GM10266 (cell line): ENCODE measurements around the gene C11orf52.

Source experiments
- DNase-seq: peaks from one replicate; pipeline ENCODE4 v3.0.0; 2012; ENCODE audit errors: extremely low spot score
- TF ChIP-seq, protein P1 (sequence below): IDR thresholded peaks from 2 replicates; pipeline ENCODE4 v1.5.1; 2012; ENCODE audit warnings: mild to moderate bottlenecking, low read depth; ENCODE audit not compliant: control insufficient read depth, insufficient read depth; ENCODE audit errors: missing control alignments

C11orf52 gene

DNA sequence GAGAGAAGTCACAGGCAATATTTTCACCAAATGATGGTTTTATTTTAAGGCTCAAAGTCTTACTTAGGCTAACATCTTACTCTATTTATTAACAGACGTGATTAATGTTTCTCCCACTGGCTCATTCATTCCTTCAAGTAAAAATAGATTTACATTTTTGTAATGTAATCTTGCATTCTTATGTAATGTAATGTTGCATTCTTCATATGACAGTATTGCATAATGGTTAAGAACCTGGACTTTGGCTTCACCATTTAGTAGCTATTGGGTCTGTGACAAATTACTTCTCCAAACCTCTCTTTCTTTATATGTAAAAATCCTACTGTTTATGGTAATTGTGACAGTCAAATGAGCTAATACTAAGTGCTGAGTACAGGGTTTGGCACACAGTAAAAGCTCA is 15.2 kb downstream of the C11orf52 start:
- no peak for DNase-seq
- TF ChIP-seq, protein P1, sequence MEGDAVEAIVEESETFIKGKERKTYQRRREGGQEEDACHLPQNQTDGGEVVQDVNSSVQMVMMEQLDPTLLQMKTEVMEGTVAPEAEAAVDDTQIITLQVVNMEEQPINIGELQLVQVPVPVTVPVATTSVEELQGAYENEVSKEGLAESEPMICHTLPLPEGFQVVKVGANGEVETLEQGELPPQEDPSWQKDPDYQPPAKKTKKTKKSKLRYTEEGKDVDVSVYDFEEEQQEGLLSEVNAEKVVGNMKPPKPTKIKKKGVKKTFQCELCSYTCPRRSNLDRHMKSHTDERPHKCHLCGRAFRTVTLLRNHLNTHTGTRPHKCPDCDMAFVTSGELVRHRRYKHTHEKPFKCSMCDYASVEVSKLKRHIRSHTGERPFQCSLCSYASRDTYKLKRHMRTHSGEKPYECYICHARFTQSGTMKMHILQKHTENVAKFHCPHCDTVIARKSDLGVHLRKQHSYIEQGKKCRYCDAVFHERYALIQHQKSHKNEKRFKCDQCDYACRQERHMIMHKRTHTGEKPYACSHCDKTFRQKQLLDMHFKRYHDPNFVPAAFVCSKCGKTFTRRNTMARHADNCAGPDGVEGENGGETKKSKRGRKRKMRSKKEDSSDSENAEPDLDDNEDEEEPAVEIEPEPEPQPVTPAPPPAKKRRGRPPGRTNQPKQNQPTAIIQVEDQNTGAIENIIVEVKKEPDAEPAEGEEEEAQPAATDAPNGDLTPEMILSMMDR: no peak

DNA sequence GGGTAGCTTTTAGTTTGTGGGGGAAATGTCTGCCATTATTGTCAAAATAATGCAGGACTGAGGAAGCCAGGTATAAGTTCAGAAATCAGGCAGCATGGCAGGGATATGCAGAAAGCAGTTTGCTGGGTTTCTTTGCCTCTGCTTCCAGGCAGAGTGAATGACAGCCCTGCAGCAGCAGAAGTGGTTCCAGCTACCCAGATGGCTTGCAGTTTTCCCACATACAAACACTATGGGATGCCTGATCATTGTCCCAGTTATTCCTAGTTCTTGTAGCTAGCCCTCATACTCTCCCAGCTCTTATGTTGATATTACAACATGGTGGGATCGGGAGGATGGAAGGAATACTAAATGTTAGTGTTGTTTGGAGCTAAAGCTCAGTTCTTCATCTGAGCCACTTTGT is 15.6 kb downstream of the C11orf52 start:
- DNase-seq: no peak
- TF ChIP-seq, protein P1: no peak

DNA sequence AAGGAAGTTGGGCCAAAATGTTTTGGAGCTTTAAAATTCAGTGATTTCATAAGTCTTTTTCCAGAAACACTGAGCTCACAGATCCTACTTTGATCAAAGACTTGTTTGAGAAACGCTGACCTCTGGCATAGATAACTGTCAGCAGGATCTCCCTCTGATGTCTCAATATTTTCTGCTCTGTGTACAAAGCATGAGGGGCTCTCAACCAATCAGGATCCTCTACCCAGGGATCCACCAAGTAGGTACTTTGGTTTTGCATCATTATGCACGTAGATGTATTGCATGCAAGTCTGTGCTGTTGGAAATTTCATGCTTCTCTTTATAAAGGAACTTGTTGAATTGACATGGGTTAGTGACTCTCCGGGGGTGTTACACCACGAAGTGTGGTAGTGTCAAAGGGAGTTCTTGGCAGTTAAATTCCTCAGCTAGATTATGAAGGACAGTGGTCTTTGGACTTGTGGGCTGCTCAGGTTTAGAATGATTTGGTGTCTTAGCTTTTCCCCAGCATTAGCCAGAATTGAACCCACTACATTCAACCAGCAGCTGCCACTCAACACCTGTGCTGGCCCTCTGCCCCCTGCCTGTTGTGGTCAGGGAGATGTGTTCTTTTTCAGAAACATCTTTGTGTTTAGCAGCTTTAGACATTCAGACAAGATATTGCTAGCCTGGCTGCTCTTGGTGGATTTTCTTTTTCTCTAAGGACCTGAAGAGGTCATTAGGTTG is 16.8 kb downstream of the C11orf52 start:
- TF ChIP-seq, protein P1: no peak
- no peak for DNase-seq

DNA sequence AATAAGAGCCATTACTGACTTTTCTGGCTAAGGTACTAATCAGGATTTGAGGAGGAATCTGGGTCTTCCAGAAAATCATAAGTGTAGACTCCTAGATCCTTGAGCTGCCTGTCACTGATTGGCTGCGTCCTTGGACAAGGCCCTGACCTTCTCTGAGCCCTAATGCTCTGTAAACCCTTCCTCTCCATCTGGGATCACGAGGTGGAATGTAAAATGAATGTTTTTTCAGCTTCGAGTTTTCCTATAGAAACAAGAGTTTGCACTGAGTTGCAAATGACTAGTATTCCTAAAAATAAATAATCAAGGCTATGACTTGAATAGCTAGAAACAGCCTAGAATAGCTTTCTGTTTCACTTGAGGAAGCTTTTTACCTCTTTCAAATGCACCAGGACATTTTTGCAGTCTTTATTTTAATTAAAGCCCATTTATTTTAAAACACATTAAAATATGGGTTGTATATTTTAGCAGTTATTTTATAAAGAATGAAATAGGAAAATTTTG is 17.4 kb downstream of the C11orf52 start:
- no peak for DNase-seq
- TF ChIP-seq, protein P1: no peak

DNA sequence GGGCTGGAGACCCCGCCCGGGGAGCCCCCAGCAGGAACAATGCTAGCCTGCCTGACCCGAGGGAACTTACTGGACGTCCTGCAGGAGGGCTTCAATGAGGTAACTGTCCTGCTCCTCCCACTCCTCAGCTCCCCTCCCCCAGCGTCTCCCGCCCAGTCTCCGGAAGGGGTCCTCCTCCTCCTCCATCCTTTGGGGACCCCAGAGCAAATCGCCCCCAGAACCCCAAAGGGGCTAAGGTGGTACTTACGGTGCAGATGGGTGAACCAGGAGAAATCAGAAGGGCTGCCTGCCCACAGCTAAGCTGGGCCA is 18.7 kb downstream of the C11orf52 start:
- TF ChIP-seq, protein P1: no peak
- DNase-seq: no peak

DNA sequence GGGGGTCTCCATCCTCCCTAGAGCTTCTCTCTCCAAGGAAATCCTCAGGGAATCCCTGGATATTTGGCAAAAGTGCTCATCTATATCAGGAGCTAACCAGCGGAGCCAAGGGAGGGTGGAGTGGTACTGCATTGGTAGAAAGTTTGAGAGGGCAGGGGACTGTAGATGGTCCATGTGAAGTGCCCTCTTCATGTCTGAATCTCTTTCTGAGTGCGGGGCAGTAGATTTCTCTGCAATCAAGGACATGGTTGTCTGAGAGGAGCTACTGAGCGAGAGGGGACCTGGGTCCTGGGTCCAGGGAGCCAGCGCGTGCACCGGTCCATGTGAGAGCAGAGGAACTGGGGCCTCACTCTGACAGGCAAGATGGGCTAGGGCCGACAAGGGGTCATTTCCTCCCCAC is 19.1 kb downstream of the C11orf52 start:
- TF ChIP-seq, protein P1: no peak
- no peak for DNase-seq

DNA sequence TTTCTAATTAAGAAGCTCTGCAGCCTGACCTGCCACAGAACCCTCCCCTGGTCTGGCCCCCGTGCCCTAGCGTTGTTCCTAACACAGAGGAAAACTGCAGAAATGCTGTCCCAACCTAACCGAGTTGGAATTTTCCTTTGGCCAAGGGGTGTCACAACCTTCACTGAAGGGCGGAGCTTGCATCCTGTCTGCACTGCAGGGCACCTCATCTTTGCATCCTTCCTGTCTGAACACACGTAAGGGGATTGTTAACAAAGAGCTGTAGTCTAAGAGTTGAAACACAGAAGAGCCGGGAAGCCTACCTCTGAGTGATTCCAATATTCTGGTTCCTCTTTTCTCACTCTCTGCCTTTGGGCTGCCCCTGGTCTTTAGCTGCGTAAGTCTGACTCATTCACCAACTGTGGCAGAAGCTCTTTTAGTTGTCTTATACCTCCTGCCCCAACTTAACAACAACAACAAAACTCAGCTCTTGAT is 20.0 kb downstream of the C11orf52 start:
- peak; percentile 71 for DNase-seq
- TF ChIP-seq, protein P1: no peak
